ENCODE data around the gene EGLN2. TPM values are rescaled to one million over a fixed set of nuclear protein-coding genes. Genes with fewer than 3 reads are reported as not detected.
"Not testable (repeated sequence)": the region's sequence is repeated elsewhere in the genome, so short reads cannot be mapped to it uniquely, and the experiment has no call there.

Gene EGLN2
- total and polyA plus RNA-seq, 4 donors: 130 to 157 (median 132) TPM

DNA sequence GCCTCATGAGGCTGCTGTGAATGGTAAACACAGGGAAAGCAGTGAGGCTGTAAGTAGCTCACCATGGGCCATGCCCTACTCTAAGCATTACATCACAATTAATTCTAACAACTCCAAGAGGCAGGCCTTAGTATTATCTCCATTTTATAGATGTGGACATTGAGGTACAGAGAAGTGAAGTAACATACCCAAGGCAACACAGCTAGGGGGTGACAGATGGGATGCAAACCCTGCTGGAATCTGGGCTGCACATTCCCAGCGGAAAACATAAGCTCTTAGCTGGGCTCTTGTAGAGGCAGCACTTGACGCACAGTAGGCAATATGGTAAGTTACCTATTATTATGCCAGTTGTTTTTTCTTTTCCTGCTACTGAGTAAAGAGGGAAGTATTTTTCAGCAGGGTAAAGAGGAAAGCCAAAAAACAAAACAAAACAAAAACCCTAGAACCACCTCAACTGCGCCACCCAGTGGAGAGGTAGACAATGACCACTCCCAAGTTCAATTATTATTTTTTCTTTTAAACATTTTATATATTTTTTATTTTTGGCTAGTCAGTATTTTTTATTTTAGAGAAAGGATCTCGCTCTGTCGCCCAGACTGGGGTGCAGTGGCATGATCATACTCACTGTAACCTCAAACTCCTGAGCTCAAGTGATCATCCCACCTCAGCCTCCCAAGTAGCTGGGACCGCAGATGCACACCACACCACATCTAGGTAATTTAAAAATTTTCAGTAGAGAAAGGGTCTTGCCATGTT, 20.7 kb downstream of the EGLN2 start:
- peak overlapping the region in 1 of 2 donors; percentile 67 for H3K27ac ChIP-seq (ENCODE audit: low read depth in 1 of 2, low read length in 1 of 2)
- peak; percentile 58 for TF ChIP-seq CTCF (IDR thresholded peaks at IDR 0.05; ENCODE audit: control extremely low read depth, extremely low read depth)
- not testable (repeated sequence) for H3K36me3 ChIP-seq (ENCODE audit: control insufficient read depth in 4 of 4, insufficient read depth in 4 of 4, low read length in 4 of 4); H3K4me1 ChIP-seq (ENCODE audit: control insufficient read depth in 5 of 5, insufficient read depth in 5 of 5, low read length in 5 of 5); ATAC-seq (ENCODE audit: insufficient read depth, low FRiP score); H3K27me3 ChIP-seq (ENCODE audit: control insufficient read depth in 3 of 3, insufficient read depth in 3 of 3, low read length in 2 of 3); H3K9ac ChIP-seq (ENCODE audit: insufficient read depth in 1 of 2, low read length in 2 of 2); H3K4me3 ChIP-seq; H3K9me3 ChIP-seq (ENCODE audit: control insufficient read depth in 4 of 4, insufficient read depth in 3 of 4, low read length in 3 of 4)
- WGBS, 2 donors: 39 to 40% methylated on average over 6 of the region's 6 CpGs
- DNase-seq: peak; percentile 48 to 58 (median 53)

- H3K4me1 ChIP-seq (ENCODE audit: control insufficient read depth in 5 of 5, insufficient read depth in 5 of 5, low read length in 5 of 5): peaks cover 0 to 9% (median 2%) of the 10 kb centered on the region in 5 donors
- WGBS, 2 donors: 88 to 90% methylated on average over 22 of the region's 22 CpGs
- no peak overlapping the region for H3K27ac ChIP-seq (ENCODE audit: low read depth in 1 of 2, low read length in 1 of 2)
- H3K9ac ChIP-seq (ENCODE audit: insufficient read depth in 1 of 2, low read length in 2 of 2): no peak overlapping the region
- H3K36me3 ChIP-seq (ENCODE audit: control insufficient read depth in 4 of 4, insufficient read depth in 4 of 4, low read length in 4 of 4): peaks cover 0 to 2% (median 0%) of the 10 kb centered on the region in 4 donors
- no peak overlapping the region for H3K4me3 ChIP-seq
- DNase-seq (no peak), ATAC-seq (ENCODE audit: insufficient read depth, low FRiP score) (no peak)
- no peaks in the 10 kb centered on the region for H3K9me3 ChIP-seq (ENCODE audit: control insufficient read depth in 4 of 4, insufficient read depth in 3 of 4, low read length in 3 of 4)
- no peaks in the 10 kb centered on the region for H3K27me3 ChIP-seq (ENCODE audit: control insufficient read depth in 3 of 3, insufficient read depth in 3 of 3, low read length in 2 of 3)
- TF ChIP-seq CTCF (IDR thresholded peaks at IDR 0.05; ENCODE audit: control extremely low read depth, extremely low read depth): no peak
Measured at GRCh38 chr19:40822161-40822560, 23.2 kb downstream of the EGLN2 start.

DNA sequence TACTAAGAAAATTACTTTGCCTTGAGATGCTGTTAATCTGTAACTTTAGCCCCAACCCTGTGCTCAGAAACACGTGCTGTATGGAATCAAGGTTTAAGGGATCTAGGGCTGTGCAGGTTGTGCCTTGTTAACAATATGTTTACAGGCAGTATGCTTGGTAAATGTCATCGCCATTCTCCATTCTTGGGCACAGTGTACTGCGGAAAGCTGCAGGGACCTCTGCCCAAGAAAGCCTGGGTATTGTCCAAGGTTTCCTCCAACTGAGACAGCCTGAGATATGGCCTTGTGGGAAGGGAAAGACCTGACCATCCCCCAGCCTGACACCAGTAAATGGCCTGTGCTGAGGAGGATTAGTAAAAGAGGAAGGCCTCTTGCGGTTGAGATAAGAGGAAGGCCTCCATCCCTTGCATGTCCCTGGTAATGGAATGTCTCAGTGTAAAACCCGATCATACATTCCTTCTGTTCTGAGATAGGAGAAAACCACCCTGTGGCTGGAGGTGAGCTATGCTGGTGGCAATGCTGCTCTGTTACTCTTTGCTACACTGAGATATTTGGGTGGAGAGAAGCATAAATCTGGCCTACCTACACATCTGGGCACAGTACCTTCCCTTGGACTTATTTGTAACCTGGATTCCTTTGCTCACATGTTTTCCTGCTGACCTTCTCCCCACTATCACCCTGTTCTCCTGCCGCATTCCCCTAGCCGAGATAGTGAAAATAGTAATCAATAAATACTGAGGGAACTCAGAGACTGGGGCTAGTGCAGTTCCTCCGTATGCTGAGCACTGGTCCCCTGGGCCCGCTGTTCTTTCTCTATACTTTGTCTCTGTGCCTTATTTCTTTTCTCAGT, 23.9 kb downstream of the EGLN2 start:
- not testable (repeated sequence) for H3K36me3 ChIP-seq (ENCODE audit: control insufficient read depth in 4 of 4, insufficient read depth in 4 of 4, low read length in 4 of 4); H3K4me3 ChIP-seq; H3K27me3 ChIP-seq (ENCODE audit: control insufficient read depth in 3 of 3, insufficient read depth in 3 of 3, low read length in 2 of 3); H3K9me3 ChIP-seq (ENCODE audit: control insufficient read depth in 4 of 4, insufficient read depth in 3 of 4, low read length in 3 of 4); DNase-seq; H3K9ac ChIP-seq (ENCODE audit: insufficient read depth in 1 of 2, low read length in 2 of 2); H3K4me1 ChIP-seq (ENCODE audit: control insufficient read depth in 5 of 5, insufficient read depth in 5 of 5, low read length in 5 of 5); ATAC-seq (ENCODE audit: insufficient read depth, low FRiP score)
- 49 to 63% methylated on average over 9 of the region's 9 CpGs for WGBS, 2 donors
- peak overlapping the region in 1 of 2 donors; percentile 69 for H3K27ac ChIP-seq (ENCODE audit: low read depth in 1 of 2, low read length in 1 of 2)

DNA sequence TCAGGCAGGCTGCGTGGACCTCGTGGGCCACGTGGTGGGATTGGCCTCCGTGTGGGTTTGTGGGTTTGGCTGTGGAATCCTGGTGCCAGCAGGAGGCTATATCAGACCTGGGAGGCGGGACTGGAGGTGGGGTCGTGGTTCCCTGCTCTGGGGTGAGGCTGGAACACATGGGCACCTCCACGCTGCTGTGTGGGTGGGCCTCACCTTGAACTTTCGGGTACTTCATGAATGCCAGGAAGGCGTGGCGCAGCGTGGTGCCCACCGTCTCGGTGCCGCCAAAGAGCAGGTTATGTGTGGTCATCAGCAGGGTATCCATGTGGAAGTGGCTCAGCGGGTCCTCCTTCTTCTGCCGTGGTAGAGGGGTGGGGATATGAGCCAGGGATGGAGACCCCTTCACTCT, 25.9 kb downstream of the EGLN2 start:
- ATAC-seq (ENCODE audit: insufficient read depth, low FRiP score); H3K9me3 ChIP-seq (ENCODE audit: control insufficient read depth in 4 of 4, insufficient read depth in 3 of 4, low read length in 3 of 4); H3K36me3 ChIP-seq (ENCODE audit: control insufficient read depth in 4 of 4, insufficient read depth in 4 of 4, low read length in 4 of 4); H3K9ac ChIP-seq (ENCODE audit: insufficient read depth in 1 of 2, low read length in 2 of 2); DNase-seq; H3K4me3 ChIP-seq; H3K27me3 ChIP-seq (ENCODE audit: control insufficient read depth in 3 of 3, insufficient read depth in 3 of 3, low read length in 2 of 3); H3K27ac ChIP-seq (ENCODE audit: low read depth in 1 of 2, low read length in 1 of 2); H3K4me1 ChIP-seq (ENCODE audit: control insufficient read depth in 5 of 5, insufficient read depth in 5 of 5, low read length in 5 of 5): not testable (repeated sequence)
- WGBS, 2 donors: 90 to 91% methylated on average over 16 of the region's 16 CpGs

GRCh38 chr19:40825460-40826095, 26.6 kb downstream of the EGLN2 start:
- 90 to 91% methylated on average over 4 to 6 of the region's 6 CpGs for WGBS, 2 donors
- H3K4me3 ChIP-seq; H3K27me3 ChIP-seq (ENCODE audit: control insufficient read depth in 3 of 3, insufficient read depth in 3 of 3, low read length in 2 of 3); H3K9me3 ChIP-seq (ENCODE audit: control insufficient read depth in 4 of 4, insufficient read depth in 3 of 4, low read length in 3 of 4); H3K9ac ChIP-seq (ENCODE audit: insufficient read depth in 1 of 2, low read length in 2 of 2); H3K36me3 ChIP-seq (ENCODE audit: control insufficient read depth in 4 of 4, insufficient read depth in 4 of 4, low read length in 4 of 4); DNase-seq; ATAC-seq (ENCODE audit: insufficient read depth, low FRiP score); H3K27ac ChIP-seq (ENCODE audit: low read depth in 1 of 2, low read length in 1 of 2); H3K4me1 ChIP-seq (ENCODE audit: control insufficient read depth in 5 of 5, insufficient read depth in 5 of 5, low read length in 5 of 5): not testable (repeated sequence)

DNA sequence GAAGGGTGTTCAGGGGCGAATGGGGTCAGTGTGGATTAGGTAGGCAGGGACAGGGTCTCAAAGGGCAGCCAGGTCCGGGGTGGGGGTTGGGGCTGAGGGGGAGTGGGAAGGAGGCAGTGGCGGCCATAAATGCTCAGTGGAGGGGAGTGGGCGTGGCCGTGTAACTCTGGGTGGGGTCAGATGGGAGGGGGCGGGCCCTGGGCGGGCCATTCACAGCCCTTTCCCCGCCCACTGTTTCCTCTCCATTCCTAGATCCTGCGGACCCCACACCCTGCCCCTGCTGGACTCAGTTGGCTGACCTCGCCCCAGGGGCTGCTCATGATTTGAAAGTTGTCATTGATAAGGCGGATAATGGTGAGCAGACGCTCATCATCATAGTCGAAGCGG, 27.3 kb downstream of the EGLN2 start:
- H3K27me3 ChIP-seq (ENCODE audit: control insufficient read depth in 3 of 3, insufficient read depth in 3 of 3, low read length in 2 of 3): not testable (repeated sequence)

More for the DNA sequence above, 27.3 kb downstream of the EGLN2 start:
- H3K9ac ChIP-seq (ENCODE audit: insufficient read depth in 1 of 2, low read length in 2 of 2); H3K4me1 ChIP-seq (ENCODE audit: control insufficient read depth in 5 of 5, insufficient read depth in 5 of 5, low read length in 5 of 5); ATAC-seq (ENCODE audit: insufficient read depth, low FRiP score); DNase-seq; H3K4me3 ChIP-seq; H3K9me3 ChIP-seq (ENCODE audit: control insufficient read depth in 4 of 4, insufficient read depth in 3 of 4, low read length in 3 of 4); H3K36me3 ChIP-seq (ENCODE audit: control insufficient read depth in 4 of 4, insufficient read depth in 4 of 4, low read length in 4 of 4); H3K27ac ChIP-seq (ENCODE audit: low read depth in 1 of 2, low read length in 1 of 2): not testable (repeated sequence)
- WGBS, 2 donors: 90 to 92% methylated on average over 8 to 9 of the region's 14 CpGs

All from lung (tissue), 12 donors.